ENCODE results near the gene NPHS1. TPM values are rescaled to one million over a fixed set of nuclear protein-coding genes. Genes with fewer than 3 reads are reported as not detected.

The NPHS1 gene
- total RNA-seq, 4 donors from 2014 or later, result not detected

DNA sequence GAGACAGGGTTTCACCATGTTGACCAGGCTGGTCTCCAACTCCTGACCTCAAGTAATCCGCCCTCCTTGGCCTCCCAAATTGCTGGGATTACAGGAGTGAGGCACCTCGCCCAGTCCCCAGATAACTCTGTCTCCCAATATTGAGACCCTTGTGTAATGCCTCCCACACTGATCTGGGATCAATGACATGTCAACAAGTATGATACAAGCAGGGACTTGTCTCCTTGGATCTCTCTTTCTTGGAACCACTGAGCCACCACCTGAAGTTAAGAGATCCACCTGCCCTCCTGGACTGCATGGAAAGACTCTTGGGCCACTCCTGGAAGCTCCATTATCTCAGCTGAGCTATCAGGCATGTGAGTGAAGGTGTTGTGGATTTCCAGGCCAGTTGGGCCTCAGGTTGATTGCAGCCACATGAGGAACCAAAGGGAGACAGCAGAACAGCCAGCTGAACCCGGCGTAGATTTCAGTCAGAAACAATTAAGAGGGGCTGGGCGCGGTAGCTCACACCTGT, 33.0 kb upstream of the NPHS1 start:
- TF ChIP-seq, protein P1, sequence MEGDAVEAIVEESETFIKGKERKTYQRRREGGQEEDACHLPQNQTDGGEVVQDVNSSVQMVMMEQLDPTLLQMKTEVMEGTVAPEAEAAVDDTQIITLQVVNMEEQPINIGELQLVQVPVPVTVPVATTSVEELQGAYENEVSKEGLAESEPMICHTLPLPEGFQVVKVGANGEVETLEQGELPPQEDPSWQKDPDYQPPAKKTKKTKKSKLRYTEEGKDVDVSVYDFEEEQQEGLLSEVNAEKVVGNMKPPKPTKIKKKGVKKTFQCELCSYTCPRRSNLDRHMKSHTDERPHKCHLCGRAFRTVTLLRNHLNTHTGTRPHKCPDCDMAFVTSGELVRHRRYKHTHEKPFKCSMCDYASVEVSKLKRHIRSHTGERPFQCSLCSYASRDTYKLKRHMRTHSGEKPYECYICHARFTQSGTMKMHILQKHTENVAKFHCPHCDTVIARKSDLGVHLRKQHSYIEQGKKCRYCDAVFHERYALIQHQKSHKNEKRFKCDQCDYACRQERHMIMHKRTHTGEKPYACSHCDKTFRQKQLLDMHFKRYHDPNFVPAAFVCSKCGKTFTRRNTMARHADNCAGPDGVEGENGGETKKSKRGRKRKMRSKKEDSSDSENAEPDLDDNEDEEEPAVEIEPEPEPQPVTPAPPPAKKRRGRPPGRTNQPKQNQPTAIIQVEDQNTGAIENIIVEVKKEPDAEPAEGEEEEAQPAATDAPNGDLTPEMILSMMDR (IDR thresholded peaks at IDR 0.05; ENCODE audit: low read depth), result no peak

GRCh38 chr19:35883882-35884281, 31.6 kb upstream of the NPHS1 start:
- TF ChIP-seq, protein P1 (IDR thresholded peaks at IDR 0.05; ENCODE audit: low read depth), result no peak

GRCh38 chr19:35882114-35882832, 30.0 kb upstream of the NPHS1 start:
- TF ChIP-seq, protein P1 (IDR thresholded peaks at IDR 0.05; ENCODE audit: low read depth), result no peak

DNA sequence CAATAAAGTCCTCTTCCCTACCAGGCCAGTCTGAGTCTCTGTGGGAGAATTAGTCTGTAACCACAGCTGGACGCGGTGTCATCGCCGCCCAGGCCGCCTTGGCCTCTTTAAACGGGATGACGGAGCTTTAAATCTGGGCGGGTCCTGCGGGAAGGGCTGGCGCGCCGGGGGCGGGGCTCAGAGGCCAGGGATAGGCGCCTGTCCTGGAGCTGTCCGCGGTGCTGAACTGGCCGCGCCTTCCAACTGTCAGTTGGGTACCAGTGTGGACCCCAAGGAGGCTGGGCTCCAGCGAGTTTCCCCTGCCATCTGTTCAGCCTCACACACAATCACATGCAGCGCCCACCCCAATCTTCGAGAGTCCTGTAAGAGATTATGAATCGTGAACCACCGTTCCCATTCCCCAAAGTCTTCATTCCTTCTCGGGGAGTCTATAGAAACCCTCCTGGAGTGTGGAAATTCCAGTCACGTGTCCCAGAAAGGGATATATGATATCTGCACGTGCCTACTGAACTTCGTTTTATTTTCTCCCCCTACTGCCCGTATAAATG, 27.5 kb upstream of the NPHS1 start:
- TF ChIP-seq, protein P1 (IDR thresholded peaks at IDR 0.05; ENCODE audit: low read depth), result no peak

- TF ChIP-seq, protein P1 (IDR thresholded peaks at IDR 0.05; ENCODE audit: low read depth), result no peak
Observed at GRCh38 chr19:35879068-35879467, 26.8 kb upstream of the NPHS1 start.

GRCh38 chr19:35874392-35874930, 22.2 kb upstream of the NPHS1 start:
- TF ChIP-seq, protein P1 (IDR thresholded peaks at IDR 0.05; ENCODE audit: low read depth), result no peak

- TF ChIP-seq, protein P1 (IDR thresholded peaks at IDR 0.05; ENCODE audit: low read depth), result no peak
Observed at GRCh38 chr19:35872180-35872579, 19.9 kb upstream of the NPHS1 start.

Measured in subcutaneous adipose tissue (tissue), 4 donors.